Stimulated activated CD8-positive, alpha-beta memory T cell treated with anti-CD3 and anti-CD28 coated beads, Interleukin-7, amount 100 ng/mL, for 24 hours (primary cell): ENCODE data around the gene ZNF213.
A peak's percentile ranks its signal among the peaks of the same experiment; 100 is the strongest.
"Not testable (repeated sequence)": the region's sequence is repeated elsewhere in the genome, so short reads cannot be mapped to it uniquely, and the experiment has no call there.

Source experiments
- DNase-seq: peaks from one replicate; pipeline ENCODE4 v3.0.0-alpha.2; 2020; ENCODE audit warnings: low read depth

The ZNF213 gene

GRCh38 chr16:3148256-3149192 is 13.7 kb downstream of the ZNF213 start:
- no peak for DNase-seq

GRCh38 chr16:3149193-3149530 is 14.3 kb downstream of the ZNF213 start:
- DNase-seq = no peak

GRCh38 chr16:3149630-3150345 is 15.0 kb downstream of the ZNF213 start:
- no peak for DNase-seq

- DNase-seq = peak; percentile 97
Observed at GRCh38 chr16:3150346-3151218, 15.8 kb downstream of the ZNF213 start.

GRCh38 chr16:3152027-3152276 is 17.1 kb downstream of the ZNF213 start:
- no peak for DNase-seq

- DNase-seq = peak; percentile 86
Observed at GRCh38 chr16:3152277-3152990, 17.6 kb downstream of the ZNF213 start.

GRCh38 chr16:3152991-3153368 is 18.2 kb downstream of the ZNF213 start:
- no peak for DNase-seq

- DNase-seq = no peak
Observed at GRCh38 chr16:3155181-3155580, 20.4 kb downstream of the ZNF213 start.

GRCh38 chr16:3155972-3156371 is 21.1 kb downstream of the ZNF213 start:
- no peak for DNase-seq

- DNase-seq = no peak
Observed at GRCh38 chr16:3157229-3158025, 22.6 kb downstream of the ZNF213 start.

GRCh38 chr16:3158026-3158509 is 23.2 kb downstream of the ZNF213 start:
- DNase-seq = no peak

- peak; percentile 73 for DNase-seq
Observed at GRCh38 chr16:3158510-3159314, 23.9 kb downstream of the ZNF213 start.

GRCh38 chr16:3161235-3162018 is 26.6 kb downstream of the ZNF213 start:
- no peak for DNase-seq

GRCh38 chr16:3164121-3164991 is 29.5 kb downstream of the ZNF213 start:
- no peak for DNase-seq

- DNase-seq = no peak
Observed at GRCh38 chr16:3165111-3165822, 30.4 kb downstream of the ZNF213 start.

- DNase-seq = no peak
Observed at GRCh38 chr16:3166505-3166886, 31.7 kb downstream of the ZNF213 start.

GRCh38 chr16:3168729-3169128 is 33.9 kb downstream of the ZNF213 start:
- DNase-seq = not testable (repeated sequence)
